ENCODE results near the gene WNT7B.

DNA sequence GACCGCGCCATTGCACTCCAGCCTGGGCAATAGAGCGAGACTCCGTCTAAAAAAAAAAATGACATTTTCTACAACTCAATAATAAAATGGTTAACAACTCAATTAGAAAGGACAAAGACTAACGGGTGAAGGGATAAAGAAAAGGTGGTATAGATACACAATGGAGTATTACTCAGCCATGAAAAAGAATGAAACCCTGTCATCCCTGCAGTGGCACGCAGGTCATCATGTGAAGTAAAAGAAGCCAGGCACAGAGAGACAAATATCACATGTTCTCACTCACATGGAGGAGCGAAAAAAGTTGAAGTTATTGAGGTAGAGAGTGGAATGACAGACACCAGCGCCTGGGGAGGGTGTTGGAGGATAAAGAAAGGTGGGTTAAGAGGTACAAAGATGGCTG, 39.0 kb downstream of the WNT7B start:
- TF ChIP-seq, protein P1, sequence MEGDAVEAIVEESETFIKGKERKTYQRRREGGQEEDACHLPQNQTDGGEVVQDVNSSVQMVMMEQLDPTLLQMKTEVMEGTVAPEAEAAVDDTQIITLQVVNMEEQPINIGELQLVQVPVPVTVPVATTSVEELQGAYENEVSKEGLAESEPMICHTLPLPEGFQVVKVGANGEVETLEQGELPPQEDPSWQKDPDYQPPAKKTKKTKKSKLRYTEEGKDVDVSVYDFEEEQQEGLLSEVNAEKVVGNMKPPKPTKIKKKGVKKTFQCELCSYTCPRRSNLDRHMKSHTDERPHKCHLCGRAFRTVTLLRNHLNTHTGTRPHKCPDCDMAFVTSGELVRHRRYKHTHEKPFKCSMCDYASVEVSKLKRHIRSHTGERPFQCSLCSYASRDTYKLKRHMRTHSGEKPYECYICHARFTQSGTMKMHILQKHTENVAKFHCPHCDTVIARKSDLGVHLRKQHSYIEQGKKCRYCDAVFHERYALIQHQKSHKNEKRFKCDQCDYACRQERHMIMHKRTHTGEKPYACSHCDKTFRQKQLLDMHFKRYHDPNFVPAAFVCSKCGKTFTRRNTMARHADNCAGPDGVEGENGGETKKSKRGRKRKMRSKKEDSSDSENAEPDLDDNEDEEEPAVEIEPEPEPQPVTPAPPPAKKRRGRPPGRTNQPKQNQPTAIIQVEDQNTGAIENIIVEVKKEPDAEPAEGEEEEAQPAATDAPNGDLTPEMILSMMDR (conservative IDR thresholded peaks at IDR 0.05; ENCODE audit: low read length): no peak
- no peak for TF ChIP-seq EZH2phosphoT487 (IDR thresholded peaks at IDR 0.05; ENCODE audit: borderline replicate concordance)

Measured in Loucy (cell line).